Heart left ventricle (tissue), 13 donors: Measurements from ENCODE around the gene LSG1.

Experiments used
- POLR2A ChIP-seq, 2 donors: fragments of 450-650 bp; IDR thresholded peaks; one replicate each; pipeline ENCODE4 v1.6.1; 2017; ENCODE audit warnings: antibody characterized with exemption in 2 of 2, mild to moderate bottlenecking in 2 of 2, moderate library complexity in 2 of 2
- TF ChIP-seq, protein P1 (sequence below), 12 donors: fragments of 200-600 bp; sonication (generic) in 4 of 12; IDR thresholded peaks; one replicate each; pipeline versions ENCODE4 v1.5.0 to v1.8.0; 2018 to 2022; ENCODE audit warnings: antibody characterized with exemption in 12 of 12, mild to moderate bottlenecking in 5 of 12
- donor health status: ischemic (EF 13 %, LVEDD 7.1; RV severe dilation, severe dysfunction).
- donor health status: DM: no; HTN: yes; CAD: no.
- donor health status: DM: no; HTN: no; CAD: no.
- donor health status: ischemic (EF 25% LVEDD 6.9; RV normal size, moderate dysfunction).
- donor health status: ischemic (EF 25% LVEDD 5.7; RV mildly dilated, moderate dysfunction).
- donor health status: ischemic (EF 35%, LVEDD 5.7; RV mildly dilated, moderate dysfunction).
- donor health status: nonischemic (EF 11% LVEDD 7.7; RV severe dilation, severe dysfunction).
- donor health status: DM: yes; HTN: yes; CAD: no.
- donor health status: PGD.
- donor health status: ischemic (EF 29% LVEDD 5.4; RV normal size, mild dysfunction).
- donor health status: nonischemic (EF 23%, LVEDD 6.1; RV moderate dilation, normal function).

DNA sequence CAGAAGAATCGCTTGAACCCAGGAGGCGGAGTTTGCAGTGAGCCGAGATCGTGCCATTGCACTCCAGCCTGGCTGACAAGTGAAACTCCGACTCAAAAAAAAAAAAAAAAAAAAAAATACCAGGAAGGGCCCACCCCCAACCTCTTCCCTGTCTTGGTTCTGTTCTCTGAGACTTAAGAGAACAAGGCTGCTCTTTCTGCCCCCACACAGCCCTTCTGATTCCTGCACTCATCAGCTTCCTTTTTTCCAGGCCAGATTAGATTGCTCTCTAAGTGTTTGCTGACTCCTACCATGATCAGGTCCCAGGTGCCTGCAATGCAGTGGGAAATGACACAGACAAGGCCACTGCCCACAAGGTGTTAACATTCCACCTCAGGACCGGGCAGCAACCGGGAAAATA lies 51.8 kb downstream of the LSG1 start:
- TF ChIP-seq, protein P1, sequence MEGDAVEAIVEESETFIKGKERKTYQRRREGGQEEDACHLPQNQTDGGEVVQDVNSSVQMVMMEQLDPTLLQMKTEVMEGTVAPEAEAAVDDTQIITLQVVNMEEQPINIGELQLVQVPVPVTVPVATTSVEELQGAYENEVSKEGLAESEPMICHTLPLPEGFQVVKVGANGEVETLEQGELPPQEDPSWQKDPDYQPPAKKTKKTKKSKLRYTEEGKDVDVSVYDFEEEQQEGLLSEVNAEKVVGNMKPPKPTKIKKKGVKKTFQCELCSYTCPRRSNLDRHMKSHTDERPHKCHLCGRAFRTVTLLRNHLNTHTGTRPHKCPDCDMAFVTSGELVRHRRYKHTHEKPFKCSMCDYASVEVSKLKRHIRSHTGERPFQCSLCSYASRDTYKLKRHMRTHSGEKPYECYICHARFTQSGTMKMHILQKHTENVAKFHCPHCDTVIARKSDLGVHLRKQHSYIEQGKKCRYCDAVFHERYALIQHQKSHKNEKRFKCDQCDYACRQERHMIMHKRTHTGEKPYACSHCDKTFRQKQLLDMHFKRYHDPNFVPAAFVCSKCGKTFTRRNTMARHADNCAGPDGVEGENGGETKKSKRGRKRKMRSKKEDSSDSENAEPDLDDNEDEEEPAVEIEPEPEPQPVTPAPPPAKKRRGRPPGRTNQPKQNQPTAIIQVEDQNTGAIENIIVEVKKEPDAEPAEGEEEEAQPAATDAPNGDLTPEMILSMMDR (IDR thresholded peaks at IDR 0.05), result no peak
- no peak for TF ChIP-seq POLR2A (IDR thresholded peaks at IDR 0.05)
